Measurements from ENCODE around the gene MYH7B.

MYH7B gene

GRCh38 chr20:34994509-34995131, 39.0 kb downstream of the MYH7B start:
- DNase-seq: no peak

- no peak for DNase-seq
Measured at GRCh38 chr20:34995192-34995591, 39.5 kb downstream of the MYH7B start.

GRCh38 chr20:34995696-34996095, 40.0 kb downstream of the MYH7B start:
- DNase-seq: no peak

GRCh38 chr20:34996243-34997028, 40.8 kb downstream of the MYH7B start:
- DNase-seq: no peak

GRCh38 chr20:34997131-34997561, 41.5 kb downstream of the MYH7B start:
- no peak for DNase-seq

- DNase-seq: no peak
Measured at GRCh38 chr20:34997774-34998173, 42.1 kb downstream of the MYH7B start.

GRCh38 chr20:34998331-34998950, 42.8 kb downstream of the MYH7B start:
- no peak for DNase-seq

- no peak for DNase-seq
Measured at GRCh38 chr20:34999021-34999451, 43.4 kb downstream of the MYH7B start.

GRCh38 chr20:34999782-35000181, 44.1 kb downstream of the MYH7B start:
- DNase-seq: no peak

GRCh38 chr20:35000311-35000921, 44.7 kb downstream of the MYH7B start:
- no peak for DNase-seq

- no peak for DNase-seq
Measured at GRCh38 chr20:35000922-35001595, 45.4 kb downstream of the MYH7B start.

GRCh38 chr20:35001596-35002362, 46.1 kb downstream of the MYH7B start:
- peak; percentile 25 for DNase-seq

GRCh38 chr20:35002426-35003210, 47.0 kb downstream of the MYH7B start:
- no peak for DNase-seq

- DNase-seq: no peak
Measured at GRCh38 chr20:35003211-35004031, 47.8 kb downstream of the MYH7B start.

- no peak for DNase-seq
Measured at GRCh38 chr20:35004051-35004725, 48.5 kb downstream of the MYH7B start.

GRCh38 chr20:35004749-35005462, 49.2 kb downstream of the MYH7B start:
- no peak for DNase-seq

Data from hematopoietic multipotent progenitor cell treated with erythropoietin and hydrocortisone succinate and interleukin-3 and kit ligand, for 6 days (in vitro differentiated cells).